Colon (tissue), 2 donors: ENCODE results near the gene PTPN2.
"Not testable (repeated sequence)": the region's sequence is repeated elsewhere in the genome, so short reads cannot be mapped to it uniquely, and the experiment has no call there.

Experiments used
- FAIRE-seq: peaks from 2 replicates; lab custom pipeline; 2012; peaks lifted over from hg19 to GRCh38; lab: Jason Lieb, UNC
- donor health status: control.
- donor health status: control.

Gene PTPN2

GRCh38 chr18:12772111-12772510 lies 111.9 kb downstream of the PTPN2 start:
- no peak for FAIRE-seq

DNA sequence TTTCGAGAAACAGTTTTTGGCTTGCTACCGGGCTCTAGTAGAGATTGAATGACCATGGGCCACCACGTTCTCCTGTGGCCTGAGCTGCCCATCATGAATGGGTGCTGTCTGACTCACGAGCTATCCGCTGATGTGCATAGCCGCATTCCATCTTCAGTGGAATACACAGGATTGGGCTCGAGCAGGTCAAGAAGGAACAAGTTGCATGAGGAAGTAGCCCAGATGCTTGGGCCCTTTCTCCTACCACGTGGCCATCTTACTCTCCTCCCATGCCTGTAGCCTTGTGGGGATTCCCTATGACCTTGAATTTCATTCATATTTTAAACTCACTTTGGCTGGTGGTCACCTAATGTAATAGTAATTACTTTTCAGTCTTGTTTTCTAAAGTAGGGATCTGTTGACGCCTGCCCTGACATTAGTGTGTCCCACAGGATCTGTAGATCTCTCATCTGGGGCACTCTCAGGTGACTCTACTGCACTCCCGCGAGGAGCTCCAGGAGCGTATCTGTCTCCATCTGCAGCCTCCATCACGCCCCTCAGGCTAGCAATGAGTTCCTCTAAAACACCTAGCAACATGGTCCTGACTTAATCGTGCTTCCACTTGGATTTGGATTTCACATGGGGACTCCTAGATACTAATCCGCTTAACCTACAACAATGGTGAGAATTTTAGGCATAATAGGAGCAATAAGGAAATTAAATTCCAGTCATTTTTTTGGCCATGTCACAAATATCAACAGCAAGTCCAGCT lies 113.4 kb downstream of the PTPN2 start:
- no peak for FAIRE-seq

- no peak for FAIRE-seq
These were observed 114.2 kb downstream of the PTPN2 start for GRCh38 chr18:12769644-12770440.

DNA sequence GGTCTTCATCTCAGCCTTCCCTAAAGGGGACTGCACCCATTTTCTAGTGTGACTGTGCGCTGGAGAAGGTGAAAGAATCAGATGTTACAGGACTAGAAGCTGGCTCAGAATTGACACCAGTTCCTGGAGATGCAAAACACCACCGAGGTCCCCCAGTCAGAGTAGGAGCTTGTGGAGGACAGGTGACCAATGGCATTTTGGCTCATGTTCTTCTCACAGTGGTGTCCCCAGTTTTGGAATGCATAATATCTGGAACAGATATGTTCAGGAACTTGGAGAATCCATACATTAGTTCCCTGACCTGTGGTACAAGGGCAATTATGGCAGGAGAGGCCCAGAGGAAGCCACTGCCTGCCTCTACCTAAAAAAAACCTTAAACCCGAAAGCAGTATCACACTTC lies 114.9 kb downstream of the PTPN2 start:
- FAIRE-seq: no peak

- no peak for FAIRE-seq
These were observed 115.4 kb downstream of the PTPN2 start for GRCh38 chr18:12768625-12769024.

- no peak for FAIRE-seq
These were observed 116.4 kb downstream of the PTPN2 start for GRCh38 chr18:12767580-12768155.

DNA sequence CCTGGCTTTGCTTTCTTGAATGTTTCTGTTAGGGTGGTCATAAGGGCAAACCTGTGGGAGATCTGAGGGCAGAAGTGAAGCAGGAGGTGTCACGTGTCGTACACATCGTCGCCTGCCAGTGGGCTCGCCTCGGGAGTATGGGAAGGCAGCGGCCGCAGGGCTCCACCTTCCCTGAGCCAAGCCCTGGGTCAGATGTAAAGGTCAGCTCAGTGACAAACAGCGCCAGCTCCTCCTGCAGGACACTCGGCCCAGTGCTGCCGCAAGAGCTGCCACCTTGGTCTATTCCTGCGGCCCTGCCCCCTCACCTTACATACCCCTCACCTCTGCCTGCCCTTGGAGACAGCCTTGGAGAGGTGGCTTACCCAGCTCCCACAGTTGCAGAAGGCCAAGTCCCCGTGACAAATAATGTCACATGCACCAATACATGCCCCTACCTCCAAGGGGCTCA lies 117.0 kb downstream of the PTPN2 start:
- FAIRE-seq: no peak

DNA sequence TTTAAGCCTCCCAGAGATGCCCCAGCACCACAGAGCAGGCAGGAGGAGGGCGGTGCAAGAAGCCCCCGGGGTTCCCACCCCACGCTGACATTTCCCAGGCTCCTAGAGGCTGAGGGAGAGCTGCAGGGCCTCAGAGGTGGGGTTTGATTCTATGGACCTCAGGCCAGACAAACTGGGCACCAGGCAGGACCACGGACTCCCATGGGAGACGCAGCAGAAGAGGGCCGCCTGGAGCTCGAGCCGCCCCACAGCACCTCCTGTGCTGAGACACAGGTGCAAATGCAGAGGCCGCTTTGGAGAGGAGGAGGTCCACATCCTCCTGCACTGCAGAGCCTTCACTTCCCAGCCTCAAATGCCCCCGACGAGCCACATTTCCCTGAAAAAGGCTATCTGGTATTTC lies 118.5 kb downstream of the PTPN2 start:
- no peak for FAIRE-seq

- no peak for FAIRE-seq
These were observed 118.9 kb downstream of the PTPN2 start for GRCh38 chr18:12765126-12765525.

- FAIRE-seq: not testable (repeated sequence)
These were observed 125.5 kb downstream of the PTPN2 start for GRCh38 chr18:12758566-12758965.

- FAIRE-seq: not testable (repeated sequence)
These were observed 127.3 kb downstream of the PTPN2 start for GRCh38 chr18:12756619-12757239.

DNA sequence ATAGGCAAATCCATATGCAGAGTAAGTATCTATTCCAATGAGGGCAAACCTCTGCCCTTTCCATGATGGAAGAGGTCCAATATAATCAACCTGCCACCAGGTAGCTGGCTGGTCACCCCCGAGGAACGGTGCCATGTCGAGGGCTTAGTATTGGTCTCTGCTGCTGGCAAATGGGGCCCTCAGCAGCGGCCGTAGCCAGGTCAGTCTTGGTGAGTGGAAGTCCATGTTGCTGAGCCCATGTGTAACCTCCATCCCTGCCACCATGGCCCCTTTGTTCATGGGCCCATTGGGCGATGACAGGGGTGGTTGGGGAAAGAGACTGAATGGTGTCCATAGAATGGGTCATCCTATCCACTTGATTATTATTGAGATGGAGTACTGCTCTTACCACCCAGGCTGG lies 128.4 kb downstream of the PTPN2 start:
- not testable (repeated sequence) for FAIRE-seq

DNA sequence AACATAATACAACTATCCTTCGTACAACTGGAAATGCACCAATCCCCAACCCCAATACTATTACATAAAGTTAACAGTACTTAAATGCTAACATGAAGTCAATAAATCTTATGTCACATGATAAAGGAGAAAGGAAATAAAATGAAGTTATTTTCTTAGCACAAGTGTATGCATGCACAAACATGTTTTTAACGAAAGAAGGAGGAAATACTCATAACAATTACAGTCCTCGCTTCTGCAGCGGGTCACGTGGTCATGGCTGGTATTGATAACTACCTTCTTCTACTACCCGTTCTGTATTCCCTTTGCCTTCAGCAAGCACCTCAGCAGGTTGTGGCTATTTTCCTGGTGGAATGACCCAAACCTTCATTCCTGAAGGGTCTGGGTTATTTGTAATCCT lies 129.5 kb downstream of the PTPN2 start:
- no peak for FAIRE-seq

GRCh38 chr18:12751891-12752290 lies 132.1 kb downstream of the PTPN2 start:
- no peak for FAIRE-seq

DNA sequence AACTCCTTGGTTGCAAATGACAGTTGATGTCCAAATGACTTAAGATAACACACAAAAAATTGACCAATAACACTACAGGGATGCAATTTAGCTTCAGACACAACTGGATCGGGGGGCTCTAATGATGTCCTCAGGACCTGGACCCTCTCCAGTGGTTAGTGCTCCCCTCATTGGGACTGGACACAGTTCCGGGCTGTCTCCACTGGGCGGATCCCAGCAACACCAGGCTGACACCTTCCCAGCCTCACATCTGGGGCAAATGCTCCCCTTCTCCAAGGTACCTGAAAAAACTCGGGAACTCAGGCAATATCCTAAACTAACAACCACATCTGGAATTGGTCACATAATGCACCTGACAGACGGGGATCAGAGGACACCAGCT lies 132.5 kb downstream of the PTPN2 start:
- no peak for FAIRE-seq

- FAIRE-seq: no peak
These were observed 133.1 kb downstream of the PTPN2 start for GRCh38 chr18:12750715-12751502.

GRCh38 chr18:12750076-12750714 lies 133.8 kb downstream of the PTPN2 start:
- FAIRE-seq: no peak

GRCh38 chr18:12749121-12749520 lies 134.9 kb downstream of the PTPN2 start:
- FAIRE-seq: no peak

DNA sequence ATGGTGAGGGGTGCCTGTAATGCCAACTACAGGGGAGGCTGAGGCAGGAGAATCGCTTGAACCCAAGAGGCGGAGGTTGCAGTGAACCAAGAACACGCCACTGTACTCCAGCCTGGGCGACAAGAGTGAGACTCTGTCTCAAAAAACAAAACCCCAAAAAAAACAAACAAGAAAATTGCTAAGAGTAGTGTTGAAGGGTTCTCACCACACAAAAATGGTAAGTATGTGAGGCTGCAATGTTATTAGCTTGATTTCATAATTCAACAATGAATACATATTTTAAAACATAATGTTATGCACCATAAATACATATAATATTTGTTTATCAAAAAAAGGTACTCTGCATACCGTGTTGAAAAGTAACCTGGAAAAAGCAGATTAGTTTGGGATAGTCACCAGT lies 135.4 kb downstream of the PTPN2 start:
- no peak for FAIRE-seq

DNA sequence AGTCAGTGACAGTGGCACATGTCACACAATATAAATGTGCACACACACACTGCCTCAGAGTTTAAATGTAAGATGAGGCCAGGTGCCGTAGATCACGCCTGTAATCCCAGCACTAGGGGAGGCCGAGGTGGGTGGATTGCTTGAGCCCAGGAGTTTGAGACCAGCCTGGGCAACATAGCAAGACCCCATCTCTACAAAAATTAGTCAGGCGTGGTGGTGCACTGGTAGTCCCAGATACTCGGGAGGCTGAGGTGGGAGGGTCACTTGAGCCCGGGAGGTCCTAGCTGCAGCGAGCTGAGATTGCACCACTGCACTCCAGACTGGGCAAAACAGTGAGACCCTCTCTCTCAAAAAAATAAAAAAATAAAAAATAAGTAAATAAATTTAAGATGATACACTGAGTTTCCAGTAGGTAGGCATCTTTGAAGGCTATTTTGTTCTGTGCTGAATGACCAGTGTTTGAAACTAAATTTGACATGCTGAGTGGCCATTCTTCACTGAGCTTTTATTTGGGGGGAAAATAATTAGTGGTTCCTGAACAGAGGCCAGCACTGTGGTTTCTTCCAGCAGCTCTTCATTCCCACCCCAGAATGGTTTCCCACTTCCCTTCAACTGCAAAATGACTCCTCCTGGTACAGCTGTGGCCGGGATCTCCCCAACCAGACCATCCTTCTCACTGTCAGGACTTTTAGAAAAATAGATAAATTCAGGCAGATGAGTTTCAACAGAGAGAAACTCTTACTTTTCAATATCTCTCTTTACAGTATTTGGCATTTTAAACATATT lies 136.3 kb downstream of the PTPN2 start:
- no peak for FAIRE-seq
